T47D (cell line): ENCODE results near the gene LRP1.

Source experiments
- DNase-seq, 2 experiments: peaks; one replicate each; pipeline versions ENCODE4 v3.0.0 to v3.0.0-alpha.2; 2011 to 2012; ENCODE audit warnings: low read depth in 1 of 2, low spot score in 1 of 2
- JUND ChIP-seq: IDR thresholded peaks from 2 replicates; pipeline ENCODE4 v1.6.1; 2012; ENCODE audit warnings: low read depth
- in situ Hi-C: cut with HindIII; loops from 2 replicates; pipeline ENCODE4 v1.10.0; 2016; ENCODE audit warnings: low sequenced_read_pairs, low pct_unique_long_range_greater_than_20kb

Gene LRP1

DNA sequence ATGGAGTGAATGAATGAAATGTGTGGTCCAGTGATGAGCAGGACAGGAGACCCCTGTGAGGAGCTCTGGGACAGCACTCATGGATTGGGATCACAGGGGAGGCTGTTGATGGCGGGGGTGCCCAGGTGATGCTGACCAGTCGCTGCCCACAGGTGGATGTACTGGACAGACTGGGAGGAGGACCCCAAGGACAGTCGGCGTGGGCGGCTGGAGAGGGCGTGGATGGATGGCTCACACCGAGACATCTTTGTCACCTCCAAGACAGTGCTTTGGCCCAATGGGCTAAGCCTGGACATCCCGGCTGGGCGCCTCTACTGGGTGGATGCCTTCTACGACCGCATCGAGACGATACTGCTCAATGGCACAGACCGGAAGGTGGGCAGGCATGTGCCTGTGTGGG lies 32.5 kb downstream of the LRP1 start:
- in situ Hi-C loops: no loop called here
- TF ChIP-seq JUND: no peak
- no peak for DNase-seq

DNA sequence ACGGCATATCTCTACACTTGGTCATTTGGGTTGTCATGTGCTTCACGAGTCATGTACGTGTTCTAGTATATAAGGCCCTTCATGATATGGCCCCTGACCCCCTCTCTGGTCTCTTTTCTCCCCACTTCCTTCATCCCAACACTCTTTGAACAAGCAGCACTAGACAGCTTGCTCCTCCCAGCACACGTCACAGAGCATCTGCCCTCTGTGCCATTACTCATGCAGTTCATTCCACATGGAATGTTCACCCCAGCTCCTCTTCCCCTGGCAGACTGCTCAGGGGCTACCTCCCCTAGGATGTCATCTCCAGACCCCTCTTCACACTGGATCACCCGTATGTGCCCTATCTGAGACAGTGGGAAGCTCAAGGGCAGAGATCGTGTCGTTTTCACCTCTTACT lies 33.2 kb downstream of the LRP1 start:
- in situ Hi-C loops: no loop called here
- no peak for TF ChIP-seq JUND
- DNase-seq: no peak

DNA sequence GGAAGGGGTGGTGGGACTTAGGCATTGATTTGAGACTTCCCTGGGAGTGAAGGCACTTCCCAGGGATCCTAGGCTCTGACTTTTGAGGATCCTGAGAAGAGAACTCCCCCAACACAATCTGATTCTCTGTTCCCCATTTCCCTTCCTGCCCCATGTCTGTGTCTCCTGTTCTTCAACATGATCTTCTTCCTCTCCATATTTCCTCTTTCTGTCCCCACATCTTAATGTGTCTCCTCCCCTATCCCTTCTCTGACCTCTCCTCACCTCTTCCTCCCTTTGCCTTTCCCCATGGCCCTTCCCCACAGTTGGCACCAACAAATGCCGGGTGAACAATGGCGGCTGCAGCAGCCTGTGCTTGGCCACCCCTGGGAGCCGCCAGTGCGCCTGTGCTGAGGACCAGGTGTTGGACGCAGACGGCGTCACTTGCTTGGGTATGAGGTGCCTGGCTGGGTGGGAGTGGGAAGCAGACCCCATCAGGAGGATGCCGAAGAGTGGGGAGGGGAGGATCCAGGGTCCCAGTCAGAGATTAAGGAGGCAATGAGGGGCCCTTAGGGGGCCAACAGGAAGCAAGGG lies 34.4 kb downstream of the LRP1 start:
- no peak for TF ChIP-seq JUND
- DNase-seq: no peak
- in situ Hi-C loops: no loop called here

DNA sequence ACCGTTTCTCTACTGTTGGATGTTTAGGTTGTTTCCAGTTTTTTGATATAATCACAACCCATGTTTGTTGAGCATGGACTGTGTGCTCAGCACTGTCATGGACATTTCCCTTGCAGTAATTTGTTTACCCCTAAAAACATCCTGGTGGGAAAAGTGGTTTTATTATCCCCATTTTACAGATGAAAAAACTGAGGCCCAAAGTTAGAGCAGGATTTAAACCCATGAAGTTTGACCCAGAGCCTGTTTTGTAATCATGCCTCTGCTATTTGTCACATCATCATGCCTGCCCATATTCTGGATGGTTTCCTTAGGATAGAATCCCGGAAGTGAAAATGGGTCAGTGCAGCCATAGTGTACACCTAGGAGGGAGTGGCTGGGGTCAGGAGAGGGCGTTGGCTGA lies 36.2 kb downstream of the LRP1 start:
- DNase-seq: no peak
- in situ Hi-C loops: no loop called here
- TF ChIP-seq JUND: no peak

DNA sequence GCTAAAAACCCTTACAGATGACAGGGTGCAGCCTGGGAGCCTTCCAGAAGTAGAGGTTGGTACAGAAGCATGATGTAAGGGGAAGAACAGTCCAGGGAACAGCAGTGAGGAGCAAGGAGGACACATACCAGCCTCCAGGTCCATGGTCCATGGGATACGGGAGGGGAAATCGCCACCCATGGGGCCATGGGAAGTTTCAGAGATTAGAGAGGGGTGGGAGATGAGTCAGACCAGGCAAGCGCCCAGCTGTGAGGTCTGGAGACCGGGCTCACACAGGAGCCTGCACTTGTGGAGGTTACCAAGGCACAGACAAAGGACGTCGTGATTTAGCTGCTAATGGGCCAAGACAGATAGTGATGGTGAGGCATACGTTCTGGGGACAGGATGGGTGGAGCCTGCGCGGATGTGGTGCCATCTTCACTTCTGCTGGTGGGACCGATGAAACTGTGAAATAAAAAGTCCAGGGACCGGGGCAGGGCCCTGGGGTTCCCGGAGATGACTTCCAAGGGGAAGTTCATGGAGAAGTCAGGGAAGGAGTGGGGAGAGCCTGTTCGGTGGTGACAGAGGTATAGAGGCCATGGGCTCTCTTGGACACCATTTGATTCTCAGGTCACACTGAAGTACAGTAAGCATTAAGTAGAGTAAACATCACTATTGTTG lies 36.8 kb downstream of the LRP1 start:
- in situ Hi-C loops: no loop called here
- TF ChIP-seq JUND: no peak
- no peak for DNase-seq

DNA sequence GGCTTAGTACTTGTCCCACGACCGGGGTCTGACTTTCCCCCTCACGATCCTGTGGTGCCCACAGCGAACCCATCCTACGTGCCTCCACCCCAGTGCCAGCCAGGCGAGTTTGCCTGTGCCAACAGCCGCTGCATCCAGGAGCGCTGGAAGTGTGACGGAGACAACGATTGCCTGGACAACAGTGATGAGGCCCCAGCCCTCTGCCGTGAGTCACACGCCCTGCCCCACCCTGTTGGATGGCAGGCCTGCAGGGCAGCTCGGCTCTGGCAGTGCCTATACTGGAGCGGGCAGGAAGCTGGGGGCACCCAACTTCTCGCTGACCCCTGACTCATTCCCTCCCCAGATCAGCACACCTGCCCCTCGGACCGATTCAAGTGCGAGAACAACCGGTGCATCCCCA lies 37.5 kb downstream of the LRP1 start:
- no peak for TF ChIP-seq JUND
- no peak for DNase-seq
- in situ Hi-C loops: no loop called here

DNA sequence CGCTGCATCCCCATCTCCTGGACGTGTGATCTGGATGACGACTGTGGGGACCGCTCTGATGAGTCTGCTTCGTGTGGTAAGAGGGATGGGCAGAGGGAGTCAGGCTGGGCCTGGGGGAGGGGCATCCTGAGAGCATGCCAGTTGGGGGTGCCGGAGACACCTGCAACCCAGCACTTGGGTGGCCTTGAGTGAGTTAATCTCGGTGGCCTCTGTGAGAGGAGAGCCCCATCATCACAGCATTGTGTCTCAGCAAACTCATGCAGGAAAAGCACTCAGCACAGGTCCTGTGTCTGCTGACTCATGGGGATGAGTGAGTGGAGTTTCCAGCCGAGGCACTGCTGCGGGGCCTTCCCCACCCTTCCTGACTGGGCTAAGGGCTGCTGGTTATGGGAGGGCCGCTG lies 38.7 kb downstream of the LRP1 start:
- in situ Hi-C loops: no loop called here
- DNase-seq: no peak
- no peak for TF ChIP-seq JUND

DNA sequence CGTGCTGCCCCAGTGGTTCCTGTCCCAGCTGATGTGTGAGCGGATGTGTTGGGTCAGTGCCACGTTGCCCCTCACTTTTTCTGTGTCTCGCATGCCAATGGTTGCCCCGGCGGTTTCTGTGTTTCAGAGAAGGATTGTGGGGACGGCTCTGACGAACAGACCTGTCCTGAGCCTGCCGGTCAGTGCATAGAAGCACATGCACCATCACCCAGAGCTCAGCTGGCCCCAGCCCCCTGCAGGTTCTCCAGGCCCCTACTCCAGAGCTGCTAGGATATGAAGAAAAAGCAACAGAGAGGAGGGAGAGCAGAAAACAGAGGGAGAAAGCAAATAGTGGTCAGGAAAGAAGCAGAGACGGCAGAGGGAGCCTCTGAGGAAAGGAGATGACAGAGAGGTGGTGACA lies 39.8 kb downstream of the LRP1 start:
- in situ Hi-C loops: no loop called here
- TF ChIP-seq JUND: no peak
- DNase-seq: no peak

DNA sequence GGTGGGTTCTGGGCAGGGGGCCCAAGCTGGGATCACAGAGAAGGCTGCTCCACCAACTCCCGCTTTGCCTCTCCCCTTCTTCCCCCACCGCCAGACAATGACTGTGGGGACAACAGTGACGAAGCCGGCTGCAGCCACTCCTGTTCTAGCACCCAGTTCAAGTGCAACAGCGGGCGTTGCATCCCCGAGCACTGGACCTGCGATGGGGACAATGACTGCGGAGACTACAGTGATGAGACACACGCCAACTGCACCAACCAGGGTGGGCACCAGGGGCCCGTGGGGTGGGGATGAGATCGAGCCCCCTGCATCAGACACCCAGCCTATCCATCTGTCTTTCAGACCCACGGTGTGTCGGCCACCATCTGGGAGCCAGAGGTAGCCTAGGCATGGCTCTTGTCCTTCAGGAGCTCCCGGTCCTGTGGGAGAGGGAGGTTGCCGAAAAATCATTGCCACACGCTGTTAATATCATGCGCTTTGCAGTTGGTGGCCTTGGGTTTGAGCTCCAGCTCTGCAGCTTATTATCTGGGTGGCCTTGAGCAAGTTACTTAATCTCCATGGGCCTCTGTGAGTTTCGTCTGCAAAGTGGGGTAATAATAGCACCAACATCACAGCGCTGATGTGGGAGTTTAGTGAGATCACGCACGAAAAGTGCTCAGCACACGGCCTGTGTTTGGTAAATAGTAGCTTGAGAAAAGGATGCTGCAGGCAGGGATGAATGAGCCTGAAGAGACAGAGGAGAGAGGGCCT lies 40.9 kb downstream of the LRP1 start:
- in situ Hi-C loops: no loop called here
- no peak for DNase-seq
- TF ChIP-seq JUND: no peak

DNA sequence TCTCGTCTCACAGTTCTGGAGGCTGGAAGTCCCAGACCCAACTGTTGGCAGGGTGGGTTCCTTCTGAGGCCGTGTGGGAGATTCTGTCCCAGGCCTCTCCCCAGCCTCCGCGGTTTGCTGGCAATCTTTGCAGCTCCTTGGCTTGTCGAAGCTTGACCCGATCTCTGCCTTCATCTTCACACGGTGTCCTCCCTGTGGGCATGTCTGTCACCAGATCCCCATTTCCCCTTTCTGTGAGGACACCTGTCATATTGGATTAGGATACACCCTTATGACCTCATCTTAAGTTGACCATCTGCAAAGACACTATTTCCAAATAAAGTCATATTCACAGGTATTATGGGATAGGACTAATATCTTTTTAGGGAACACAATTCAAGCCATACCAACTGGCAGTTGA lies 41.7 kb downstream of the LRP1 start:
- no peak for TF ChIP-seq JUND
- DNase-seq: no peak
- in situ Hi-C loops: no loop called here

DNA sequence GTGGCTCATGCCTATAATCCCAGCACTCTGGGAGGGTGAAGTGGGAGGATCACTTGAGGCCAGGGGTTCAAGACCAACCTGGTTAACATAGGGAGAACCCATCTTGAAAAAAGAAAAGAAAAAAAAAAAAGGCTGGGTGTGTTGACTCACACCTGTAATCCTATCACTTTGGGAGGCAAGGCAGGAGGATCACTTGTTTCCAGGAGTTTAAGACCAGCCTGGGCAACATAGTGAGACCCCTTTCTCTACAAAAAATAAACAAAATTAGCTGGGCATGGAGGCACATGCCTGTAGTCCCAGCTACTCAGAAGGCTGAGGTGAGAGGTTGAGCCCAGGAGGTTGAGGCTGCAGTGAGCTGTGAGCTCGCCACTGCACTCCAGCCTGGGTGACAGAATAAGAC lies 42.1 kb downstream of the LRP1 start:
- no peak for TF ChIP-seq JUND
- in situ Hi-C loops: no loop called here
- no peak for DNase-seq

DNA sequence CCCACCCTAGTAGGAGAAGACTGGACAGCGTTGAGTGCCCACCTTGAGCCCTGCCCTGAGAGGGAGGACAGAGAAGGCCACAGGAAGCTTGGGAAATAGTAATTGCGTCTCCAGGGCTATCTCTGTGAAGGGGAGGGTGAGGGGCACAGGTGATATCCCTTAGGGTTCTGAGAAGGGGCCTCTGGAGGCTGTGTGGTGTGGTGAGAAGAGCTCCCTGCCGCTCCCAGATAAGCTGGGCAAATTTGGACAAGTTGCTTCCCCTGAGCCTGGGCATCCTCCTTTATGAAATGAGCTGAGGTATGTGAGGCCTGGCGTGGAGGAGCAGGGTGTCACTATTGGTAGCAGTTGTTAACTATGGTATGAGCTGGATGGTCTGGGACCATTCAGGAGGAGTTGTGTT lies 42.6 kb downstream of the LRP1 start:
- no peak for TF ChIP-seq JUND
- DNase-seq: no peak
- in situ Hi-C loops: no loop called here

DNA sequence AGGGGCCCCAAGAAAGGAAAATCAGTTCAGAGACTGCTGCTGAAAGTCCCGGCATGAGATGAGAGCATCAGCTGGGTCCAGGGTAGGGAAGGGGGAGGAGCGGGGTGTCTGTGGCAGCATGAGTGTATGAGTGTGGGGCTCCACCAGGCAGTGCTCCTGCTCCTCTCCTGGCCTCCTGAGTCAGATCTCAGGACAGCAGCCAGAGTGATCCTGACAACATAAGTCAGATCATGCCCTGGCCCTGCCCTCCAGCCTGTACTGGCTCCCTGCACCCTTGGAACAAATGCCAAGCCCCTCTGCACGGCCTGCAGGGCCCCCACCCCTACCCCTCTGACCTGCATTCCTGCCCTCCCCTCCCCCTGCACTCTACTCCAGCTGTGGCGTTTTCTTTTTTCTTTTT lies 43.4 kb downstream of the LRP1 start:
- no peak for DNase-seq
- in situ Hi-C loops: no loop called here
- no peak for TF ChIP-seq JUND
